ENCODE results near the gene ZNF526.

The ZNF526 gene

GRCh38 chr19:42267644-42268141 is 47.6 kb downstream of the ZNF526 start:
- no peak for DNase-seq (ENCODE audit: low read depth)

- peak; percentile 89 for DNase-seq (ENCODE audit: low read depth)
These were observed 48.1 kb downstream of the ZNF526 start for GRCh38 chr19:42268142-42268703.

- DNase-seq (ENCODE audit: low read depth): peak; percentile 95
These were observed 48.8 kb downstream of the ZNF526 start, which contains the start of gene CIC for GRCh38 chr19:42268704-42269477. TSS of gene CIC (plus strand) at chr19:42269252. CDS start at chr19:42271784, 2,532 bp downstream.

DNA sequence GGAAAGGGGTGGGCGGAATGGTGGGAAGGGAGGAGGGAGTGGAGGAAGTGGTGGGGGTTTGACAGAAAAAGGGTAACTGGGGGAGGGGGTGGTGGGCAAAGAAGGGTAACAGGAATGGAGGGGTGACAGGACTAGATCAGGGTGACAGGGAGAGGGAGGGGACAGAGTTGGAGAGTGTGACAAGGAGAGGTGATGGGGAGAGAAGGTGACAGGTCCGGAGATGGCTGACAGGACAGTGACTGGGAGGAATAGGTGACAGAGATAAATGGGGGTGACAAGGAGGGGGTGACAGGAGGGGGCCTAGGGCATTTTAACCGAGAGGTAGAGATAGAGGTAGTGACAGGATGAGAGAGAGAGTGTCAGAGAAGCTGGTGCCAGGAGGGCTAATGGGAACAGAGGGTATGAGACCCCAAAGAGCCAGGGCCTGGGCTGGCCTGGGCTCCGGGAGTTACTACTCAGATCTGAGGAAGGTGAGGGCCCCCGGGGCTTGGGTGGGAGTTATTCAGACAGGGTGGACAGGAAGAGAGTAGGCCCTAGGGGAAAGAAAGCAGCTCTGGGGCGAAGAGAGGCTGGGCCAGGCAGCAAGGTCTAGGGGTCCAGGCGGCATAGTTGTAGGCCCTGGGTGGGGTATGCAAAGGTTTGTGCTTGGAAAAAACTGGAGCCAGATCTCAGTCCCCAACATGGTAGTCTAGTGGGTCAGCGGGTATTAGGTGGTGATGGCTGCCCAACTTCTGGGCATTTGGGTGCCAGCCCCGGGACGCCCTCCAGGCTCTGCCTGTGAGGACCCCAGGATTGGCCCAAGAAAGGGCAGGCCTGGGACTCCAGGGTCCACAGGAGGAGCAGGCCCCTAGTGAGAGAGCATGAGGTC is 49.6 kb downstream of the ZNF526 start:
- no peak for DNase-seq (ENCODE audit: low read depth)

DNA sequence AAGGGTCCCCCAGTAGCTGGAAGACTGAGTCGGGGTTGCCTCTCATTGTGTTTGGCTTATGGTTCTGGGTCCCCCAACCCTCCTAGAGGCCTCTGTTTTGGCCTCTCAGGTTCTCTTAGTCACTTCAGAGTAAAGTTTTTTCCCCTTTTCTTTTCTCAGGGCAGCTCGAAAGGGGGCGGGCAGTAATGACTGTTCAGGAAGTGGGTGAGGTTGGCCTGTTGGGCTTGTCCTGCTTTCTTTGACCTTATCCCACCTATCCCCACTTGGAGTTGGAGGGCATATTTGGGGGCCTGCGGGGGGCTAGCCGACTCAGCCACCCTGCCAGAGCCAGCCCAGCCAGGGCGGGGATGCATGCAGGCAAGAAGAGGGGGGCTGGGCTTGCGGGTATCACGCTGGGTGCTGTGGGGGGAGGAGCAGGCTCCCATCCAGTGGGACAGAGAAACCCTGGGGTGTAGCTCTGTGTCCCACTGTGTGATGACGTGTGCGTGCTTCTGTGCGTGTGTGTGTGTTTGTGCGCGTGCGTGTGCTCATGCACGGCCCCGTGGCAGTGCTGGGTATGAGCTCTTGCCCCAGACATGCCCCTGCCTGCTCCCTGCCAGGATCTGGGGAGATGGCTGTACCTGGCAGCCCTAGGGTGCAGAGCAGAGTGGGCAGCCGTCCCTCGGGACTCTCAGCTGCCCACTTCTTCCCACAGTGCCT is 50.4 kb downstream of the ZNF526 start:
- peak; percentile 23 for DNase-seq (ENCODE audit: low read depth)

- no peak for DNase-seq (ENCODE audit: low read depth)
These were observed 50.9 kb downstream of the ZNF526 start for GRCh38 chr19:42271045-42271419.

- DNase-seq (ENCODE audit: low read depth): no peak
These were observed 51.9 kb downstream of the ZNF526 start for GRCh38 chr19:42271861-42272534.

DNA sequence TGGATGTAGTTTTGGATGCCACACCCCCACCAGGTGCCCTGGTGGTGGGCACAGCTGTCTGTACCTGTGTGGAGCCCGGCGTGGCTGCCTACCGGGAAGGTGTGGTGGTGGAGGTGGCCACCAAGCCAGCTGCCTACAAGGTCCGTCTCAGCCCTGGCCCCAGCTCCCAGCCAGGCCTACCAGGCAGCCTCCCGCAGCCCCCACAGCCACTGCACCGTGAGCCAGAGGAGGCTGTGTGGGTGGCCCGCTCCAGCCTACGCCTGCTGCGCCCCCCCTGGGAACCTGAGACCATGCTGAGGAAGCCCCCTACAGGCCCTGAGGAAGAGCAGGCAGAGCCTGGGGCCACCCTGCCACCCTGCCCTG is 52.4 kb downstream of the ZNF526 start:
- no peak for DNase-seq (ENCODE audit: low read depth)

DNA sequence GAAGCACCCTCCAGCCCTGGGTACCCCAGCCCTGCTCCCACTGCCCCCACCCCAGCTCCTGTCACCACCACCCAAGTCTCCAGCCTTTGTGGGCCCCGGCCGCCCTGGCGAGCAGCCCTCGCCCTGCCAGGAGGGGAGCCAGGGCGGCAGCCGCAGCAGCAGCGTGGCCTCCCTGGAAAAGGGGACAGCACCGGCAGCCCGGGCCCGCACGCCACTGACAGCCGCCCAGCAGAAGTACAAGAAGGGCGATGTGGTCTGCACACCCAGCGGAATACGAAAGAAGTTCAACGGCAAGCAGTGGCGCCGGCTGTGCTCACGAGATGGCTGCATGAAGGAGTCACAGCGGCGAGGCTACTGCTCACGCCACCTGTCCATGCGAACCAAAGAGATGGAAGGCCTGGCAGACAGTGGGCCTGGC is 52.9 kb downstream of the ZNF526 start:
- no peak for DNase-seq (ENCODE audit: low read depth)

DNA sequence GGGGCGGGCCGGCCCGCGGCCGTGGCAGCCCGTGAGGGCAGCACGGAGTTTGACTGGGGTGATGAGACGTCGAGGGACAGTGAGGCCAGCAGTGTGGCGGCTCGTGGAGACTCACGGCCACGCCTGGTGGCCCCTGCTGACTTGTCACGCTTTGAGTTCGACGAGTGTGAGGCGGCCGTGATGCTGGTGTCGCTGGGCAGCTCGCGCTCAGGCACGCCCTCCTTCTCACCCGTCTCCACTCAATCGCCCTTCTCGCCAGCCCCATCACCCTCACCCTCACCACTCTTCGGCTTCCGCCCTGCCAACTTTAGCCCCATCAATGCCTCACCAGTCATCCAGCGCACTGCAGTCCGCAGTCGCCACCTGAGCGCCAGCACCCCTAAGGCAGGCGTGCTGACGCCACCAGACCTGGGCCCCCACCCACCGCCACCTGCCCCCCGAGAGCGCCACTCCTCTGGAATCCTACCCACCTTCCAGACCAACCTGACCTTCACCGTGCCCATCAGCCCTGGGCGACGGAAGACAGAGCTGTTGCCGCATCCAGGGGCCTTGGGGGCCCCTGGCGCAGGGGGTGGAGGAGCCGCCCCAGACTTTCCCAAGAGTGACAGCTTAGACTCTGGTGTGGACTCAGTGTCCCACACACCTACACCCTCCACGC is 53.4 kb downstream of the ZNF526 start:
- DNase-seq (ENCODE audit: low read depth): no peak

GRCh38 chr19:42274065-42274682 is 54.1 kb downstream of the ZNF526 start:
- DNase-seq (ENCODE audit: low read depth): no peak

- no peak for DNase-seq (ENCODE audit: low read depth)
These were observed 55.0 kb downstream of the ZNF526 start for GRCh38 chr19:42275103-42275502.

- no peak for DNase-seq (ENCODE audit: low read depth)
These were observed 55.4 kb downstream of the ZNF526 start for GRCh38 chr19:42275517-42275916.

DNA sequence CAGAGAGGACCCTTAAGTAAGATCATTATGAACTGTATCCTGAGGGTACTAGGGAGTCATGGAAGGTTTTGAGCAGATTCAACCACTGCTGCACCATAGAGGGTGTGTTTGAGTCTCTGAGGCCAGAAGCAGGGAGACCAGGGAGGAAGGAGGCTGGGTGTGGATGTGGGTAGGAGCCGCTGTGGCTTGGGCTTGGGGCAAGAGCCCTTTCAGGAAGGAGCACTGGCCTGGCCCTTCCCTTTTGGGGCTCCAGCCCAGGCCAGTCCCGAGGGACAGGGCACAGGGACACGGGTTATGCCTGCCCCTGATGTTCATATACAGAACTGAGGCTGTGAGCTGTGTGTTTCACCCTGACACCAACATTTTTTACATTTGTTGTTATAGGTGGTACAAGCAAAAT is 56.2 kb downstream of the ZNF526 start:
- DNase-seq (ENCODE audit: low read depth): no peak

DNA sequence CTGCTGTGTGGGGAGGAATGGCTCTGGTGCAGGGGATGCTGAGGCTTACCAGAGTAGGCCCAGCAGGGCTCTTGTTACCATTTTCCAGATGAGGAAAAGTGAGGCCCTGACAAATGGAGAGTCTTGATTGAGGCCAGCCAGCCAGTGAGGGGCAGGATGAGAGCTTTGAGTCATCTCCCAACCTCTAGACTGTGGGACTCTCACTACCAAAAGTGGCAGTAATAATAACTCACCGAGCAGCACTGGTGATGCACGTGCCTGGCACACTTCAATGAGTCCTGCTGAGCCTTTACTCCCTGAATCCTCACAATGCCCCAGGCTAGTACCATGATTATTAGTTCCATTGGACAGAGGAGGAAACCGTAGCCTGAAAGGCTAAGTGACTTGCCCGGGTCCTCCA is 56.7 kb downstream of the ZNF526 start:
- no peak for DNase-seq (ENCODE audit: low read depth)
